GM12872 (cell line): ENCODE results near the gene RAB40B.

Experiments used
- TF ChIP-seq, protein P1 (sequence below): IDR thresholded peaks from 3 replicates; pipeline ENCODE4 v1.5.1; 2011; ENCODE audit warnings: low read depth, mild to moderate bottlenecking, low read length, moderate library complexity; ENCODE audit not compliant: insufficient read depth

The RAB40B gene

DNA sequence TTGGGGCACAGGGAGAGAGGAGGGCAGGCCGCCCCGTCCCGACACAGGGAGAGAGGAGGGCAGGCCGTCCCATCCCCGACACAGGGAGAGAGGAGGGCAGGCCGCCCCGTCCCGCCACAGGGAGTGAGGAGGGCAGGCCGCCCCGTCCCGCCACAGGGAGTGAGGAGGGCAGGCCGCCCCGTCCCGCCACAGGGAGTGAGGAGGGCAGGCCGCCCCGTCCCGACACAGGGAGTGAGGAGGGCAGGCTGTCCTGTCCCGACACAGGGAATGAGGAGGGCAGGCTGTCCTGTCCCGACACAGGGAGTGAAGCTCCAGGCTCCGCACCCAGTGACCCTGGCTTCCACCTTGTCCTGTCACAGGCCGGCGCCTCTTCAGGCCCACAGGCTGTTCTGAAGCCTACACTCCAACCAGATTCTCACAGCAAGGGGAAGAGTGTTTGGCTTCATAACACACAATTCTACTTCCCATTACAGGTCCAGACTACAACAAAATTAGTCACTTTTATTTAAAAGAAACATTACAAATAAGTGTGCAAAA lies 84.3 kb downstream of the RAB40B start:
- TF ChIP-seq, protein P1, sequence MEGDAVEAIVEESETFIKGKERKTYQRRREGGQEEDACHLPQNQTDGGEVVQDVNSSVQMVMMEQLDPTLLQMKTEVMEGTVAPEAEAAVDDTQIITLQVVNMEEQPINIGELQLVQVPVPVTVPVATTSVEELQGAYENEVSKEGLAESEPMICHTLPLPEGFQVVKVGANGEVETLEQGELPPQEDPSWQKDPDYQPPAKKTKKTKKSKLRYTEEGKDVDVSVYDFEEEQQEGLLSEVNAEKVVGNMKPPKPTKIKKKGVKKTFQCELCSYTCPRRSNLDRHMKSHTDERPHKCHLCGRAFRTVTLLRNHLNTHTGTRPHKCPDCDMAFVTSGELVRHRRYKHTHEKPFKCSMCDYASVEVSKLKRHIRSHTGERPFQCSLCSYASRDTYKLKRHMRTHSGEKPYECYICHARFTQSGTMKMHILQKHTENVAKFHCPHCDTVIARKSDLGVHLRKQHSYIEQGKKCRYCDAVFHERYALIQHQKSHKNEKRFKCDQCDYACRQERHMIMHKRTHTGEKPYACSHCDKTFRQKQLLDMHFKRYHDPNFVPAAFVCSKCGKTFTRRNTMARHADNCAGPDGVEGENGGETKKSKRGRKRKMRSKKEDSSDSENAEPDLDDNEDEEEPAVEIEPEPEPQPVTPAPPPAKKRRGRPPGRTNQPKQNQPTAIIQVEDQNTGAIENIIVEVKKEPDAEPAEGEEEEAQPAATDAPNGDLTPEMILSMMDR = no peak

DNA sequence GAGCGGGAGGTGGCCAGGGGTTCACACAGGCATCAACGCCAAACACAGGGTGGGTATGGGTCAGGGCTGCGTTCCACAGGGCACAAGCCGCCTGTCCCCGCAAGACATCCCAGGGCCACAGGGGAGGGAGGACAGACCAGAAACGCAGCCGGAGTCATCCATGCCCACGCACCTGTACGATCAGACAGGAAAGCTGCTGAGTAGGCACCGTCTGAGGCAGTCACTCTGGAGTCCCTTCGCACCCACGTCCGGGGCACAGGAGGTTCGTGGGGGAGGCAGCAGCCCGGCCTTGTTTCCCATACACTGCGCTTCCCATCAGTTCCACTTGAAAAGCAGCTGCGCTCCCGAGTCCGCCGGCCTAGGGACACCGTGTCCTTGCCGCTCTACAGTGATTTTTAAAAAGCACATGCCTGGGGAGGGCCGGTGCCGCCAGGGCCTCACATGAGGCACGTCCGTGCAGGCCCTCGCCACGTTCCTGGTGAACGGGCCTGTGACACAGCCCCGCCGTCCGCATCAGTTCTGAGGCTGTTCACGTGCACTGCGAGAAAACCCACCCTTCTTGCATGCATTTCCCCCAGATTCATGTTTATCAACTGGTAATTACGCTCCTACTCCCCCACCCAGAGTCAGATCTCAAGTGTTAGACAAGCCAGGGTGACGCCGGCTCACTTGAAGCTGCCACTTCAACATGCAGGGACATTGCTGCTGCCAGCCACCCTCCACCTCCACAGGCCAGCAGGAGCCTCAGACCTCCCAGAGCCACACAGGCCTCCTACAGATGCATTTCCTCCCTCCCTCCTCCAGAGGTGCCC lies 85.0 kb downstream of the RAB40B start:
- TF ChIP-seq, protein P1 = no peak

DNA sequence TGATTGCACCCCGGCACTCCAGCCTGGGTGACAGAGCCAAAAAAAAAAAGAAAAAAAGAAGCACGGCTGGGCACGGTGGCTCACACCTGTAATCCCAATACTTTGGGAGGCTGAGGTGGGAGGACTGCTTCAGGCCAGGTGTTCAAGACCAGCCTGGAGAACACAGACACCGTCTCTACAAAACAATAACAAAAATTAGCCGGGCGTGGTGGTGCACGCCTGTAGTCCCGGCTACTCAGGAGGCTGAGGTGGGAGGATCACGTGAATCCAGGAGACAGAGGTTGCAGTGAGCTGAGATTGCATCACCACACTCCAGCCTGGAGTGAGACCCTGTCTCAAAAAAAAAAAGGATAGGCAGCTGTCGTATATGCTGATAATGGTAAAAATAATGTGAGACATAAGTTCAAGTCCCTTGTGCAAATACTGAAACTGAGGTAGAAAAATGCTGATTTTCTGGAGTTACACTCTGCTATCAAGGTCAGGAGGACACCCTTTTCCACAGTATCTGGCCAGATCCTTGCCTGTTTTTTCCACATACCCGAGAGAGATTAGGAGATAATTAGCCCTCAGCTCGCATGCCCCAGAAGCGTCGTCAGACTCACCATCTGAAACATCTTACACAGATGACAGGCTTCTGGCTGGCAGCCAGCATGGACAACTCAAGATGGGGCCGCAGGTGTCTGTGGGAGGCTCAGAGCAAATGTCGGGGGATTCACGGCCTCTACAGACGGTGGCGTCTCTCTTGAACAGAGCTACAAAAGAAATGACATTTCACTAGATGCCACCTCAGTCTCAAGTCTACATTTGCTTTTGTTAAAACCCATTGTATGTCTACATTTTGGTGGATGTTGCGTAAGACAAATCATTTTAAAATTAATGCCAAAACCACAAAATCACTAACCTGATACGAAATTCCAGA lies 87.1 kb downstream of the RAB40B start:
- TF ChIP-seq, protein P1 = no peak

DNA sequence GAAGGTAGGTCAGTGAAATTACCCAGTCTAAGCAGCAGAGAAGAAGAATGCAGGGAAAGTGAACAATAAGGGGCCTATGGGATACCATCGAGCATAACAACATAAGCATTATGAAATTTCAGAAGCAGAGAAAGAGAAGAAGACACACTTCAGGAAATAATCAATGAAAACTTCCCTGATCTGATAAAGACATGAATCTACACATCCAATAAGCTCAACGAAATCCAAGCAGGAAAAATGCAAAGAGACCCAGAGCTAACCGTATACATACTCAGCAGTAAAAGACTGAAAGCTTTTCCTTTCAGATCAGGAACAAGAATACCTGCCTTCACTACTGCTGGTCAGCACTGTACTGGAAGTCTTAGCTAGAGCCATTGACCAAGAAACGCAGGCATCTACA lies 88.8 kb downstream of the RAB40B start:
- TF ChIP-seq, protein P1 = no peak

DNA sequence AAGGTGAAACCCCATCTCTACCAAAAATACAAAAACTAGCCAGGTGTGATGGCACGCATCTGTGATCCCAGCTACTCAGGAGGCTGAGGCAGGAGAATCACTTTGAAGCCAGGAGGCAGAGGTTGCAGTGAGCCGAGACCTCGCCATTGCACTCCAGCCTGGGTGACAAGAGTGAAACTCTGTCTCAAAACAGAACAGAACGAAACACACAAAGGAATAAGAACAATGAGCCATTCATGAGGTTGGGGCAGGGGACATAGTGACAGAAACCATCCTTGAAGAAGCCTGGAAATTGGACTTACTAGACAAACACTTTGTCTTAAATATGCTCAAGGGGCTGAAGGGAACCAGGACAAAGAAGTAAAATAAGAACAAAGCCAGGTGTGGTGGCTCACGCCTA lies 89.7 kb downstream of the RAB40B start:
- TF ChIP-seq, protein P1 = no peak

DNA sequence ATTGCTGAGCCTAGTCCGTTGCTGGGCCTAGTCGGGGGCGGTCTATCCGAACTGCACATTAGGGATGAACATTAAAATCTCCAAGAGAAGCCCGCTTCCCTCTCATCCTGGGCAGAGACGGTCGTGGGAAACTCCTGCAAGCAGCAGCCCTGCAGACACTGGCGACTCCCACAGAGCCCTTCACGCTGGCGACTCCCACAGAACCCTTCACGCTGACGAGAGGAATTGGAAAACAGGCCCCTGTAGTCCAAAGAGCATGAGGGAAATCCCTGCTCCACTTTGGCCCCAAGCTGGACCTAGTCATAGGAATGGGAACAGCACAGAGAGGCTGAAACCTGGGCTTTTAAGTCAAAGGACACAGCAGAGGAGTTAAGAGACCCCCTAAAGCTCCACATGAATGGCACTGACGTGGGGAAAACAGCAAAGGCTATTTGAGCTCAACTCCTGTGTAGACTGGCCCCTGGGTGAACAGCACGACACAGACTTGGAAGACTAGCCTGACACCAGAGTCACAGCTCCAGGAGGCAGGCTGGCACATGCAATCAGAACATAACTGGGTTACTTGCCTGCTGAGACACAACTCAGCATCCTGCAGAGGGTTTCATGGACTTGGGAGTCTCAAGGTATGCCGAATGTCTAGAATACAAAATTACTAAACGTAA lies 92.4 kb downstream of the RAB40B start:
- TF ChIP-seq, protein P1 = no peak
